NCI-H146 treated with DMSO at 0.1 percent for 48 hours (cell line): ENCODE results near the gene GPR37L1.

ENCODE experiments used
- DNase-seq: peaks from one replicate; lab custom pipeline; 2025; ENCODE audit not compliant: unreplicated experiment; lab: John Stamatoyannopoulos, UW

GPR37L1 gene

DNA sequence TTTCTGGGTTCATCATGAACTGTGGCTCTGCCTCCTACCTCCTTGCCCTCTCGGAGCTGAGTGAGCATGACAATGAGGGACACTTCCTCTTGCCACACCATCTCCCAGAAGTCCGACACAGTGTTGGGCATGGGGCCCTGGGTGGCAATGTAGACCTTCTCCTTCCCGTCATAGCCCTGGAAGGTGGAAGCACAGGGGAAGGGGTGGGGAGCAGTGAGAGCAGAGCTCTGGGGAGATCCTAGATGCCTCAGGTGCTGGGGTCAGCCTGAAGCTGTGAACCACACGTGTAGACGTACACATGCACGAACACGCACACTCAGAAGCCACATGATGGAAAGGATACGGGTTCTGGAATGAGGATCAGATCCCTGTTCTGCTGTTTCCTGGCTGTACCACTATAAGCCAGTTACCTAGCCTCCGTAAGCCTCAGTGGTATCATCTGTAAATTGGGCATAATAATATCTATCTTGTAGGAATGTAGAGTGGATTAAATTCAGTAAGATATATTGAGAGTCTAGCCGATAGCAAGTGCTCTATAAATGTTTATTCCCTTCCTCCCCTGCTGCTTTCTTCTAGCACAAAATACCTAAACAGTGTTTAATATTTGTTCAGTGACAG is 31.5 kb downstream of the GPR37L1 start:
- no peak for DNase-seq

DNA sequence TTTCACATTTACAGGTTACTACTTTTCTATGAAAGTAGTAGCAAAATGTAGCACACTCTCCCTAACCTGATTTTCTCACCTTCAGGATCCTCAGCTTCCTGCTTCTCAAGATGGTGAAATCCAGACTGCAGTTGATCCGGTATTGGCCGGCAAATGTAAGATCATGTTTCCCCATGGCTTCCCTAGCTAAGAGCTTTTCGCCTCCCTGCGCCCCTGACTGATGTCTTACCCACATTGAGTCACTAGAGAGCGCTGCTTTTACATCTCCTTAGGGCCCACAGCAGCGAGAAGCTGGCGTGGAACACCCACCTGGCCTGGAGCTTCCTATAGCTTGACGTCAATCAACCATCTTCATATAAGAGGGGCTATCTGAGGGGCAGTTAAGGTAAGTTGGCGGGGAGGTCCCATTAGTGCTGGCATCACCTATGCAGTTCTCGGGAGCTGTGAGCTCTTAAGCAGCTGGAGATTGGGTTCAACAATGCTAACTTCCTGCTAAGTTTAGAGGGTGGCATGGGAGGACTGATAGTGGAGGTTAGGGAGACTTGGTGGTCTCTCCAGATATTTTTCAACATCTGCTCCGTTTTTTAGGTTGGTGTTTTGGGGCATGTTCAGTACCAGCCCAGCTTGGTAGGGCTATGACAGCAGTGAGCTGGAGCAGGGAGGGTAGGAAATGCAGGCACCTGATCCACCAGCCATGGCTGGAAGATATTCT is 32.2 kb downstream of the GPR37L1 start:
- peak; percentile 29 for DNase-seq

DNA sequence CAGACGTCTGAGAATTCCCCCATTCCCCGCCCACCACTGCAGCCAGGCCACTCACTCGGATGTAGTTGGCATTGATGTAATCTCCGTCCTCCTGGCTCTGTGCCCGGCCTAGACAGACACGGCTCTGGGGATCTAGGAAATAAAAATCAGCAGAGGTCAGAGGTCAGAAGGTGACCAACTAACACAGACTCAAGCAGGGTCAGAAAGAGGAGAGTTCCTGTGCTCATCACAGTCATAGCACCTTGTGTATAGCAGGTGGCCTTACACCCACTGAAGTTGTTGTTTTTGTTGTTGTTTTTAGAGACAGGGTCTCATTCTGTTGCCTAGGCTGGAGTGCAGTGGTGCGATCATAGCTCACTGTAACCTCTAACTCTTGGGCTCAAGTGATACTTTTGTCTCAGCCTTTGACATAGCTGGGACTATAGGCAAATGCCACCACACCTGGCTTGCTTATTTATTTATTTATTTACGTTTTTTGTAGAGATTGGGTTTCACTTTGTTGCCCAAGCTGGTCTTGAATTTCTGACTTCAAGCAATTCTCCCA is 32.8 kb downstream of the GPR37L1 start:
- no peak for DNase-seq

DNA sequence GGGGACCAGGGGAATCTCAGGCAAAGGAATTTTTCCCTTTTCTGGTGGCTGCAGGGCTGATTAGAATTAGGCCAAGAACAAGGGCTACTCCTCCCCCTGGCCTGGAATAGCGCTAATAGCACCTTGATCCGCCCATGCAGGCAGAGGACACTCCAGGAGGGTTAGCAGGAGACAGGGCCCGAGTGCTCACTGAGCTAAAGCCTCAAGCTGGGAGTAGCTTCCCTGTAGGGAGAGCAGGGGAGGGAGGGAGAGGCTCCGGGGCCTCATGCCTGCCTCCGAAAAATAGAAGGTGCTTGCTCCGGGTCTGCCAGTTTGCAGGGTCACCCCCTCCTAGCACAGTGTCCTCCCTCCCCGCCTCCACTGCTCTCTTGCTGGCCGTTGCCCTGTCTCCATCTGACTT is 33.9 kb downstream of the GPR37L1 start:
- no peak for DNase-seq

DNA sequence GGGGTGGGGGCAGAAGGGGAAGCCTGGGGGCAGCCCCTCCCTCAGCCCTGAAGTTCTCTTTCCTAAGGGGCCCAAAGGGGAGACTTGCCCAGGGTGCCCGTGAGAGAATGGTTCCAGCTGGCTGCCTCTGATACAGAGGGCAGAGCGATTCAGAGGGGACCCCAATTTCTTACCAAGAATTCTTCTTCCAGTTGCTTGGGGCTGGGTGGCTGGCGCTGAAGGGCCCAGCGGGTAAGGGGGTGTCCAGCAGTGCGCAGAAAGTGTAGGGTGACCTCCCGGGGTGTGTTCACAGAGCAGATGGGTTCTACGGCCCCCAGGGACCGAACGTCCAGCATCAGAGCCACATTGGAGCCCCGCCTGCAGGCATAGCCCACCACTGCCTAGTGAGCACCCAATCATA is 35.2 kb downstream of the GPR37L1 start:
- no peak for DNase-seq

DNA sequence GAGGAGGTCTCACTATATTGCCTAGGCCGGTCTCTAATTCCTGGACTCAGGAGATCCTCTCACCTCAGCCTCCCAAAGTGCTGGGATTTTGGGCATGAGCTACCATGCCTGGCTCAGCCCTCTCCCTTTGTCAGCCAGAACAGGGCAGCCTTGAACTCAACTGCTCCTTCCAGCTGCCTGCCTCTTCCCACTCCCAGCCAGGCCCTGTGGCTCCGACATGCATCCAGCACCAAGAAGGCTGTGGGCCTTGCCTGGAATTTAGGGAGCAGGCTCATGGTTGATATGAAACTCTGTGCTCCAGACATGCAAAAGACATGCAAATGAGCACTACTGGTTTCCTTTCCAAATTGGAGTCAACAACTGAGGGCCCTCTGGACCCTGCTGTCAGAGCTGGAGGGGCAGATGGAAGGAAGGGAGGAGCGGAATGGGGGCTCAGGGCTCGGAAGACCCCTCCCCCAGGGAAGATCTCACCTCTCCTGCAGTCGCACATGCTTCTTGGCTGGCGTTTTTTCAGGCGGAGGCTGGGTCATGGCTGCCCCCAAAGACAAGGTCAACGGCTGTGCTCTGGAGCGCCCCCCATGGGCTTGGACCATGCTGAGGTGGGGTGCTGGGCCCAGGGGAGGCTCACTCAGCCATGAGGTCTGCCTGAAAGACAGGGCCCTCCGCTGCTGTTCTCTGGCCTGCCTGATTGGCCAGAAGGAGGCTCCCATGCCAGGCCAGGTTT is 36.3 kb downstream of the GPR37L1 start:
- DNase-seq: no peak

DNA sequence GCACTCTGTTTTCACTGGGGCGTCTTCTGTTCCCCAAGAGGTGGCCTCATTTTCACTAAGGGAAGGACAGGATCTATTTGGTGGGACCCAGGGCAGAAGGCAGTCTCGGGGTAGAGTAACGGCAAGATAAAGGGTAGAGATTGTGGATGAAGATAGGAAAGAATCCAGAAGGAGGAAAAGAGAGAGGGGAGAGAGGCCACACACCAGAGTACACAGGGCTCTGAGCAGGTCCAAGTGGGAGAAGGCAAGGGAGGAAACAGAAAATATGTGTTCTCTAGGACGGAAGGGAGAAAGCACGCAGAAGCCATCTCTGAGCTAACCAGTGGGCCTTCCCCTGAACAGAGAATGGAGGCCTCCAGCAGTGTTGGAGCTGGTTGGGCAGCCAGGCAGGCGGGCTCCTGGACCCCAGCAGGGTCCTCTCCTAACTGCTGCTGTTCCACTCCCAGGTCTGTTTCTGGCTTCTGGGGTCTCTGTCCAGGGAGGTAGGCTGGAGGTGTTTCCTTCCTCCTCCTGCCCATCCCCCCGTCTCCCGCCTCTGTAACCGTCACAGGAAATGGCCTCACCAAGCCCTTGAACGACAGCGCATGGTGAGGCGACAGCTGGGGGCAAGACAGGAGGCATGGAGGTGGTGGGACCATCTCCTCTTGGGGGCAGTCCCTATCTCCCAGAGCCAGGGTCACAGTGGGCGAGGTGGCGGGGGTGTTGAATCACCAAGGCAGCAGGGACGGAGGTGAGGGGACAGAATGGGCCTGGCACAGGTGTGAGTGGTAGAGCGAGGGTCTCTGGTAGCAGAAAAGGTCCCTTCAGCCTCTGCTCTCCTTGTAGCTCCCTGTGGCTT is 37.0 kb downstream of the GPR37L1 start:
- DNase-seq: no peak

DNA sequence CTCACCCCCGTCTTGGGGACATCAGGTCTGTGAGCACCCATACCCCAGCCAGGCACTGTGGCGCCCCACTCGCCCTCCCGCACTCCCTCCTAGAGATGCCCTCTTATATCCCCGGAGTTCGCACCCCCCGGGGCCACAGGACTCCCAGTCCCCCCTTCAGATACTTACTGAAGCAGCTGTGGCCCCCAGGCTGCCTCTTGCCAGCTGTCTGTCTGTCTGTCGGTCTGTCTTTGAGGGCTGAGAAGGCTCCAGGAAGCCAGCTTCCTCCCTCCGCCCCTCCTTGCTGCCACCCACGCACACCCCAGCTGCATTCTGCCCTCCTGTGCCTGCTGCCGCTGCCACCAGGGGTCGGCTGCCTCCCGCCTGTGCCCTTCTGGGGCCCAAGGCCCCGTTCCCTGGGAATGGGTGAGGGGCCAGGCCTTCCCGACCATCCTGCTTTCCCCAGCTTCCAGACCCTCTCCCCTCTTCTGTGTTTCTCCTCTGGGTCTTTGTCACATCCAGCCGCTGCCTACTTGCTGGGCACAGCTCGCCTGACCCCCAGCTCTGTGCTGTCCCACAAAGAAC is 37.7 kb downstream of the GPR37L1 start, which contains the start of gene PTPN7:
PTPN7 (minus strand) TSS at position 226 of the 564 bp plus-strand sequence. CDS start 1,200 bp downstream, outside the sequence.
- DNase-seq: no peak

DNA sequence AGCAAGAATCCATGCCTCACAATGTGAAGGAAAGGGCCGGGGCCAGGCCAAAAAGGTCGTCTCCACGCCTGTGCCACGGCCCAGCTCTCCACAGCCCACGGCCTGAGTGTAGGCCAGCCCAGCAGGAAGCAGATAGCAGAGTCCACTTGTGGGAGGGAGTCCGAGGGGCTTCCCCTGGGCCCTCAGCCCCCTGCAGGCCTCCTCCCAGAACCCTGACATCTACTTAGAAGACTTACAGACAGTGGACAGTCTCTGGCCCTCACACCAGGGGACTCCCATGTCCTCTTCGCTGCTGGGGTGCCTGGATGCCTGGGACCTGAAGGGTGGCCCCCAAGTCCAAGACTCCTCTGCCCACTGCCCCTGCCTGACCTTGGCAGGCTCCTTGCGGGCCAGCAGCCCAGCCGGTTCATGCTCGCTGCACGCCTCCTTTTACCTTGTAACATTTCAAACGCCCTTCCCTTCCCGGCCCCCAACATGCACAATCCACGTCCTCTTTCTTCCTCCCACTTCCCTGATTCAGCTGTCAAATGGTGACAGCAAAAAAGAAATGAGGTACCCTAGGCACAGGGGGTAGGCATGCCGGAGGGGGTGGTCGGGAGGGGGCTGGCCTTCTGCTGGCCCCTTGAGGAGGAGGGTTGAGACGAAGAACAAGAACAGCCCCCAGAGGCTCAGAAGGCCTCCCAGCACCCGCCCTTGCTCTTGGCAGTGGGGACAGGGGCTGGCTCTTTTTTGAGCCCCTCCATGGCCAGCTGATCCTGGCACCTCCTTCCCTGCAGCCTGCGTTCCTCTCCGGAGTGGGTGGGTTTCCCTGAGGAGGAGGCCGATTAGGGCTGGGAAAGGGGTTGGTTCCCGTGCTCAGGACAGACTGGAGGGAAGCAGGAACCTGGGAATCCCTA is 38.7 kb downstream of the GPR37L1 start:
- no peak for DNase-seq

DNA sequence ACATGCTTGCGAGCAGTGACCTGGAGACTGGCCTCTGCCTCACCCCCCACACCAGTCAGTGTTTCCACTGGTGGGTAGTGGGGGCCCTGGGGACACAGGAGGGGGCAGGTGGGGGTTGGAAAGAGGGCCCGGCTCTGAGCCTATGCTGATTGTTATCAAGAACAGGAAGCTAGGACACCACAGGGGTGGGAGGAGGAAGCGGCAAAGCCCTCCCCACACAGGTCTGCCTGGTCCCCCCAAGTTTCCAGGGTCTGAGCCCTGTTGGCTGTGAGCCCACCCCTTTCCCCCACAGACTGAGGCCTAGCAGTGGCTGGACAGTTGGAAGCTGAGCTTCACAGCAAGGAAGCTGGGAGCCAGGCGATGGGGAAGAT is 39.3 kb downstream of the GPR37L1 start:
- no peak for DNase-seq

DNA sequence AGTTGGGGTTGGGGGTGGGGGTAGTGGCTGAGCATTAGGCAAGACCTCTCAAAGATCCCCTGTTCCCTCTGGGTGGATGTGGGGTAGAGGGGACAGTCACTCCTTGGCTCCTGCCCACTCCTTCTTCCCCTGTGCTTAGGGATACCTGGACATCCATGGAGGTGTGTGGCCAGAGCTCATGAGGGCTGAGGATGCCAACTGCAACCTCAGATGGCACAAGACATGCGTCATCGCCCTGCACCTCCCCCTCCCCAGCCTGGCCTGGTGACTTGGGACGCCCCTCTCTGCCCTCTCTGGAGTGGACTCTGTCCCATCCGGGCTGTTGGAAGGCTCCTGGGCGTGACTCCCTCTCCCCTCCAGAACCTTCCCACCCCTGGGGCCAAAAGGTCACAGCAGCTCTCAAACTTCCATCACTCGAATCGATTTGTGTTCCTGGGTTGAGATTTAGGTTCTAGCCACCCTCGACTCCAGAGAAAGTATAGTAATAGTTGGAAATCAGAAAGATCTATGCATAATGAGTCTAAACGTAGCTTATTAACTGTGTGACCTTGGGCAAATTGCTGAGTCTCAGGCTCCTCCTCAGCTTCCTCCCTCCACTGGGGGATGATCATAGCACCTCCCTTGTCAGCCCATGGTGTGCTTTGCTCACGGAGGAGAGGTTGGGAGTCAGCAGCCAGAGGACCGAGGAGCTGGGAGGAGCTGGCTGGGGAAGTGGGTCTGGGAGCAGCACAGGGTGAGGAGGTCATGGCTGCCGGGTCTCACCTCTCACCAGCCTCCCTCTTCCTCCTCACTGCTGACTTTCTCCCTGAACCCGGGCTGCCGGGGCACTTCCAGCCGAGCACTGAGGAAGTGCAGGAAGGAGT is 39.9 kb downstream of the GPR37L1 start:
- DNase-seq: no peak

DNA sequence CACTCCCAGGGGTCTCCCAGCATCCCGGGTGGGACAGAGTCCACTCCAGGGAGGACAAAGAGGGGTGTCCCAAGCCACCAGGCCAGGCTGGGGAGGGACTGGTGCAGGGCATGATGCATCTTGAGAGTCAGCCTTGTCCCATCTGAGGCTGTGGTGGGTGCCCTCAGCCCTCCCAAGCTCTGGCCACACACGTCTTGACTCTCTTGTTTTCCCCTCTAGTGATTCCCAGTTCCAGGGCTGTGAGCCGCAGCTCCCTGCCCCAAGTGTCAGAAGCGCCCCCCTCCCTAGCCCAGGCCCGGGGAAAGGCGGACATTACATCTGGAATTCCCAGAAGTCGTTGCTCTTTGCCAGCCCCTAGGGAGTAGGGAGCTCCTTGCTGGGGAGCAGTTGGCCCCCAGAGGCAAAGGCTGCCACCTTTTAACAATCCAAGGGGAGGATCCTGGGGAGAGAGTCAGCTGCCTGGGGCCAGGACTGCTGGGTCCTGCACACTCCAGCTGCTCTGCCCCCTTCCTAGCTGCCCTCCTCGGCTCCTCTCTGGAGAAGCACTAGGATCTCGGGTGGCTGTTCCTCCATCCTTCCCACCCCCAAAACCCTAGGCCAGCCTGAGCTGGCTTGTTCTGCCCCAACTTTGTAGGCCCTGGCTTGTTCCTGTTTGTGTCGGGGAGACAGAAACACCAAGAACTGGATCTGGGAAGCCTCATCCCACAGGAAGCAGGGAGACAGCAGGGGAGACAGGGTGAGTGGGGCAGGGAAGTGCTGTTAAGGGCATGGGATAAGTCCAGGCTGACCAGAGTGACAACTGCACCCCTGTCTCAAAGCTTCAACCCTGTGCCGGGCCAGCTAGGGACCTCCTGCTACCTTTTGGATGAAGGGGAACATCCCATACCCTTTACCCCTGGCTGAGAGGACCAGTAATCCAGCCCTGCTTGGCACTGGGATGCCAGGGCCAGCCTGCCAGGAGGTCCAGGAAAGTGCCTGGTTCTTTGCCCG is 40.9 kb downstream of the GPR37L1 start:
- no peak for DNase-seq

DNA sequence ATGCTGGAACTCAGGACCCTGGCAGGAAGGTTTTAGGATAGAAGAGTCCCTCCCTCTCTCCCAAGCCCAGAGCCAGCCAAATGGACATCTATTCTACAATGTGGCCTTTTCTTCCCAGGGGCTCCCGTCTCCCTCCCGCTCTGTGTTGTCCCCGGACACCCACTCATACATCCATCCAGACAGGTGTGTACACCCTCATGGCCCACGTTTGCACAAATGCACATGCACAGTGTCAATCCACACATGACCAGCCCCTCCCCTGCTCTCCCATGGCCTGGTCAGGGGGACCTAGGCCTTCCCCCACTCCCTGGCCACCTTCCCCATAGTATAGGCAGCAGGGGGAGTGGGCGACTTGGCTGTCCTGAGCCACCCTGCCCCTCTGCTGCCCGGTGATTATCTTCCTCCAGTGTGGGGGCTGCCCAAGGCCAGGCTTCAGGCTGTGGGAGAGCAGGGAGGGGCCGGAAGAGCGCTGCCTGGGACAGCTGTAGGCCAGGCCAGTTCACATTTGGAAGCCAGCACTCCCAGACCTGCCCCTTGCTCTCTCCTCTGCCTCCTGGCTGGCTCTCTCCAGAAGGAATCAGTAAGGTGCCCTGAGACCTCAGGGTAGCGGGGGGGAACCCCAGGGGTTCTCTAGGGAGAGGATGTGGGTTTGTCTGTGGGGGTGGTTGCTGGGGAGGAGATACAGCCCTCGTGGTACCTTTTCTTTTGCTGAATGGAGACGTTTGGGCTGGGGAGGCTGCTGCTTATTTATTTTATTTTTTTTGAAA is 41.7 kb downstream of the GPR37L1 start:
- DNase-seq: no peak

DNA sequence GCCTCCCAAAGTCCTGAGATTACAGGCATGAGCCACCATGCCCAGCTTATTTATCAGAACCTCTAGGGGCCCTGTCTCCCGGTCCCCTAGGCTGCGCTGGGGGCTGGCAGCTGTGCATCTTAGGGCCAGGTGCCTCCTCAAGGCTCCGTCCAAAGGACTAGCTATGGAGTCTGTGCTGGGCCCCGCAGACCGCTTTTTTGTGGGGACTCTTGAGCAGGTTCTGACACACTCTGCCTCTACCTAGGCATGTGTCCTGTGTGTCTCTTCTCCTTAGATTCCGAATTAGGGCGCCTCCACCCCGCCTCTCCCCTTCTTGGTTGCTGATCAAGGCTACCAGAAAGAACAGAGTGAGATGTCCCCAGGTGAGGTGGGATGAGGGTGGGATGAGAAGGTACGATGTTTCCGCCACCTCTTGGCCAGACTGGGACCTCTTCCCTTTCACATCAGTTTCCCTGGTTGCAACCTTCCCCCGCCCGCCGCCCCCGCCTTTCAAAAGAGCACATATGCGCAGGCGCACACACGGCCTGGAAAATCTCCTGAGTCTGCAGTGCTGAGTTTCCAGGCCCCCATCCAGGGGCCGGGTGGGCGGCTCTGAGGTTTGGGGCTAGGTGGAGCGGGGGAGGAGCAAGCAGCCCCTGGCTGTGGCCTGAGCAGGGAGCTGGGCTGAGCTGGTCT is 42.7 kb downstream of the GPR37L1 start:
- no peak for DNase-seq

DNA sequence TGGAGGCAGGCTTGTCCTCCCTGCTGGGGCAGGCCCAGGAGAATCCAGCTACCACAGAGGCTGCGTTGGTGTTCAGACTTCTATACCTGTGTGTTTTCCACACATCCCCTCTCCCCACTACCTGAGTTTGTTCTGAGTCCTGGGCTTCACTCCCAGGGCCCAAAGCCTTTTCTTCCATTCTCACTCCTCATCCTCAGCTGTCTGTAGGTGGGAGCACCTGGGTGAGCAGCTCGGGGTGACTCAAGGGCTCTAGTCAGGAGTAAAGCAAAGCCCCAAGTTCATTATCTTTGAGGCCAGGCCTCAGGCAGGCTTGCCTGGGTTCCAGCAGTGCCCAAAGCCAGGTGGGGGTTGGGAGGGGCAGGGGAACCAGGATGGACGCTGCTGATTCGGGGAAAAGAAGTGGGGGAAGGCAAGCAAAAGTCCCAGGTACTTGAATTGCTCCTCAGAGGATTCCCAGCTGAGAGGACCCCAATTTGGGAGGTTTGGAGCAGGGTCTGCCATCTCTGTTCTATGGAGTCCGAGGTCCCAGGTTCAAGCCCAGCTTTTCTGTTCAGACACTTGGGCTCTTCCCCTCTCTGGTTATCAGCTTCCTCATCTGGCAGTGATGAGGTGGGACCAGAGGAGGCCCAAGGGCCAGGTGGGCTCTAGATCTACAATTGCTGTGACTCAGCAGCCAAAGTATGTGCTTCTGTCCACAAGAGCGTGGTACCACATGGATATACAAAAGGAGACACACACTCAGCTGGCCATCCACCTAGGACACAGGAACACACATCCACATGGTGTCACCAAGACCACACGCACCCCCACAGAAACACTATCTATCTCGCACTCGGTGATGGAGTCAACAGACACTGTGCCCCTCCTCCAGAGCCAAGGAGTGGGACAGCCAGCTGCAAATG is 43.5 kb downstream of the GPR37L1 start:
- DNase-seq: no peak
